ENCODE data around the gene MTHFD1L. TPM values are rescaled to one million over a fixed set of nuclear protein-coding genes. Genes with fewer than 3 reads are reported as not detected.

The MTHFD1L gene
- total RNA-seq, 3 donors from 2014 or later (not counting 1 experiment from before 2014, with no cell fraction given), result 3.8 to 4.5 (median 4.3) TPM

DNA sequence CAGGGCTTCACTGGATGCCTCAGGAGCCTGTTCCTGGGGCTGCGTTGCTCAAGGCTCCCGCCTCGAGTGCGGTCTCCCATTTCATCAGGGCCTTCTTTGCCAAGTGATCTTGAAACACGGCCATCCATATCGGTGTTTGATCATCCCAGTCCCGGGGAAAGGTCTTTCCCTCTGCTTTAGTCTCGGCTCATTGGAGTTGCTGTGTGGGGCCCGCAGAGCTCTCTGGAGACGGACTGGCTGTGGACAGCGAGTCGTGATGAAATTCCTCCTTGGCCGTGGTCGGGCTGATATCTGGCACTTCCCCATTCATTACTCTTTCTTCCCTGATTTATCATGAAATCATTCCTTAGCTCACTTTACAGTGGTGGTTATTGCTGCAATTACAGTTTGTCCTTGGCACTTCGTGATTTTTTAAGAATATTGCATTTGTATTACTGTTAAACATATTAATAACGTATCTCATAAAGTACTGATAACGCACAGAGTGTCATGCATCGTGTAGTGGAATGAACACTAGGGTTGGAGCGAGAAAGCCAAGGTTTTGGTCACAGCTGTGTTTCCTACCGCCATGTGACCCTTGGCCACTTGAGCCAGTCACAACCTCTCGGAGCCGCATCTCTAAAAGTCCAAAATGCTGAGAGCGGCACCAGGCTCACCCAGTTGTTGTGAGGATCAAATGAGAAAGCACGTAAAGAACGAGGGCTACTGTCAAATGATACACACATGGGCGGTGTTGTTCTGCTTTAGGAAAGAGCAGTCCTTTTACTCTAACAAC lies 71.8 kb downstream of the MTHFD1L start:
- no peak for TF ChIP-seq CTCF (IDR thresholded peaks at IDR 0.05)

DNA sequence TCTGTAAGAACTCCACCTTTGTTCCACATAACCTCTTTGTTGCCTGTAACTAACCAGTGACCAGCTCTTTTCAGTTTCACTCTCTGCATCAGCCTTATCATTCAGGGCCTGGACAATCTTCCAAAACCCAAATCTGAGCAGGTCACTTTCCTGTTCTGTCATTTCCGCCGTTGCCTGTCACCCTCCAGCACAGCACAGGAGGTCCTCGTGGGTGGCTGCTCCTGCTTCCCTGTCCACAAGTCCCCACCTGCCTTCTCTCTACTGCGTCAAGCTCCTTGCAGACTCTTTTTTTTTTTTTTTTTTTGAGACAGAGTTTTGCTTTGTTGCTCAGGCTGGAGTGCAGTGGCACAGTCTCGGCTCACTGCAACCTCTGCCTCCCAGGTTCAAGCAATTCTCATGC lies 73.9 kb downstream of the MTHFD1L start:
- Mint-ChIP-seq H3K9me3 (no peaks in the 10 kb centered on the region), H3K27me3 (ENCODE audit: low read depth in 2 of 2) (no peaks in the 10 kb centered on the region), H3K36me3 (no peaks in the 10 kb centered on the region), H3K4me3 (no peak overlapping the region), H3K27ac (no peak overlapping the region), H3K4me1 (no peaks in the 10 kb centered on the region)
- WGBS (ENCODE audit: insufficient coverage), result 92% methylated on average over 5 of the region's 5 CpGs
- no peaks in the 10 kb centered on the region for H3K27me3 ChIP-seq (ENCODE audit: control insufficient read depth, insufficient read depth, low read length)
- H3K27ac ChIP-seq (ENCODE audit: low read length), result no peak overlapping the region
- H3K4me3 ChIP-seq (ENCODE audit: low read length), result no peak overlapping the region
- ATAC-seq (no peak), DNase-seq (no peak)
- intact Hi-C loops (cut with micrococcal nuclease), result no loop called here
- TF ChIP-seq CTCF (IDR thresholded peaks at IDR 0.05), result no peak
- H3K4me1 ChIP-seq (ENCODE audit: control insufficient read depth, insufficient read depth, low read length), result no peaks in the 10 kb centered on the region
- H3K9me3 ChIP-seq (ENCODE audit: control insufficient read depth, insufficient read depth, low read length), result no peaks in the 10 kb centered on the region
- H3K36me3 ChIP-seq (ENCODE audit: control insufficient read depth, insufficient read depth, low read length), result peaks cover 2% of the 10 kb centered on the region

More for the DNA sequence above, 71.8 kb downstream of the MTHFD1L start:
- intact Hi-C loops (cut with micrococcal nuclease), result no loop called here
- no peak overlapping the region for H3K27ac Mint-ChIP-seq
- Histone ChIP-seq H3K4me3 (ENCODE audit: low read length) (no peak overlapping the region), H3K27me3 (ENCODE audit: control insufficient read depth, insufficient read depth, low read length) (no peaks in the 10 kb centered on the region), H3K27ac (ENCODE audit: low read length) (no peak overlapping the region), H3K4me1 (ENCODE audit: control insufficient read depth, insufficient read depth, low read length) (no peaks in the 10 kb centered on the region), H3K36me3 (ENCODE audit: control insufficient read depth, insufficient read depth, low read length) (peaks cover 2% of the 10 kb centered on the region), H3K9me3 (ENCODE audit: control insufficient read depth, insufficient read depth, low read length) (no peaks in the 10 kb centered on the region)
- H3K4me3 Mint-ChIP-seq, result no peak overlapping the region
- H3K36me3 Mint-ChIP-seq, result no peaks in the 10 kb centered on the region
- DNase-seq, result no peak
- H3K9me3 Mint-ChIP-seq, result no peaks in the 10 kb centered on the region
- no peak for ATAC-seq
- 95% methylated on average over 25 of the region's 26 CpGs for WGBS (ENCODE audit: insufficient coverage)
- no peaks in the 10 kb centered on the region for H3K27me3 Mint-ChIP-seq (ENCODE audit: low read depth in 2 of 2)
- no peaks in the 10 kb centered on the region for H3K4me1 Mint-ChIP-seq

DNA sequence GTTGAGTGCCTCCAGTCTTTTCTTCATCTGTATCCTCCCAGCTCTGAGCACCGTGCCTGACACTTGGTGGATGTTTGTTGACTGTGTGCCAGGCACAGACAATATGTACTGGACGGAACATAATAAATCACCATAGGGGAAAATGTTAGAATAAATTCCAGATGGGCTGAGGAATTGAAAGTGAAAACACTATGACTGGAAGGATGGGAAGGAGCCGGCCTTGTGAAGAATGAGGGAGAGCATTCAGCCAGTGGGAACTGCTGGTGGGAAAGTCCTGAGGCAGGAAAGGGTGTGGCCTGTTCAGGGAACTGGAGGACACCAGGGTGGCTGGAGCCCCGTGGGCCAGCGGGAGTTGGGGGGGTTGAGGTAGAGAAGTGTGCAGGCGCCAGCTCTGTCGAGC lies 75.4 kb downstream of the MTHFD1L start:
- Mint-ChIP-seq H3K4me3 (no peak overlapping the region), H3K4me1 (no peaks in the 10 kb centered on the region), H3K27ac (no peak overlapping the region), H3K9me3 (no peaks in the 10 kb centered on the region), H3K36me3 (no peaks in the 10 kb centered on the region), H3K27me3 (ENCODE audit: low read depth in 2 of 2) (no peaks in the 10 kb centered on the region)
- no peaks in the 10 kb centered on the region for H3K27me3 ChIP-seq (ENCODE audit: control insufficient read depth, insufficient read depth, low read length)
- intact Hi-C loops (cut with micrococcal nuclease), result no loop called here
- peaks cover 2% of the 10 kb centered on the region for H3K36me3 ChIP-seq (ENCODE audit: control insufficient read depth, insufficient read depth, low read length)
- DNase-seq, result no peak
- no peaks in the 10 kb centered on the region for H3K9me3 ChIP-seq (ENCODE audit: control insufficient read depth, insufficient read depth, low read length)
- H3K4me3 ChIP-seq (ENCODE audit: low read length), result no peak overlapping the region
- TF ChIP-seq CTCF (IDR thresholded peaks at IDR 0.05), result no peak
- no peak for ATAC-seq
- WGBS (ENCODE audit: insufficient coverage), result 90% methylated on average over 7 of the region's 7 CpGs
- H3K27ac ChIP-seq (ENCODE audit: low read length), result no peak overlapping the region
- no peaks in the 10 kb centered on the region for H3K4me1 ChIP-seq (ENCODE audit: control insufficient read depth, insufficient read depth, low read length)

GRCh38 chr6:150949526-150949925 lies 84.0 kb downstream of the MTHFD1L start:
- TF ChIP-seq CTCF (IDR thresholded peaks at IDR 0.05), result no peak
- no peaks in the 10 kb centered on the region for H3K9me3 ChIP-seq (ENCODE audit: control insufficient read depth, insufficient read depth, low read length)
- WGBS (ENCODE audit: insufficient coverage), result 94% methylated on average over 11 of the region's 11 CpGs
- Mint-ChIP-seq H3K9me3 (no peaks in the 10 kb centered on the region), H3K36me3 (no peaks in the 10 kb centered on the region), H3K4me3 (no peak overlapping the region), H3K27ac (no peak overlapping the region), H3K27me3 (ENCODE audit: low read depth in 2 of 2) (no peaks in the 10 kb centered on the region), H3K4me1 (no peaks in the 10 kb centered on the region)
- no peaks in the 10 kb centered on the region for H3K36me3 ChIP-seq (ENCODE audit: control insufficient read depth, insufficient read depth, low read length)
- no peak for ATAC-seq
- no peak overlapping the region for H3K4me3 ChIP-seq (ENCODE audit: low read length)
- no peak overlapping the region for H3K27ac ChIP-seq (ENCODE audit: low read length)
- H3K27me3 ChIP-seq (ENCODE audit: control insufficient read depth, insufficient read depth, low read length), result no peaks in the 10 kb centered on the region
- intact Hi-C loops (cut with micrococcal nuclease), result no loop called here
- no peaks in the 10 kb centered on the region for H3K4me1 ChIP-seq (ENCODE audit: control insufficient read depth, insufficient read depth, low read length)
- no peak for DNase-seq
